Ishikawa (cell line): ENCODE results near the gene TAF9B.

ENCODE experiments used
- EGR1 ChIP-seq: IDR thresholded peaks from 2 replicates; pipeline ENCODE4 v1.6.1; 2012
- RAD21 ChIP-seq: IDR thresholded peaks from 2 replicates; pipeline ENCODE4 v1.6.1; 2012; ENCODE audit warnings: low read depth
- USF1 ChIP-seq: IDR thresholded peaks from 2 replicates; pipeline ENCODE4 v1.6.1; 2012

TAF9B gene

GRCh38 chrX:78092296-78092695 is 47.2 kb downstream of the TAF9B start:
- TF ChIP-seq RAD21 (peak; percentile 33), USF1 (no peak), EGR1 (no peak)
